H1 (cell line): ENCODE results near the gene CAV3. TPM values are rescaled to one million over a fixed set of nuclear protein-coding genes. Genes with fewer than 3 reads are reported as not detected.

Experiments
- ASH2L ChIP-seq: fragments of 200-600, 300-600 bp; sonication (generic); IDR thresholded peaks from one replicate; pipeline ENCODE4 v1.7.1; 2017; ENCODE audit warnings: low read length
- CTBP2 ChIP-seq: IDR thresholded peaks from 2 replicates; pipeline ENCODE4 v1.7.0; 2011; ENCODE audit warnings: borderline replicate concordance, mild to moderate bottlenecking, moderate library complexity, mixed read lengths, low read length; ENCODE audit not compliant: insufficient read depth, insufficient read length
- GABPA ChIP-seq: IDR thresholded peaks from 2 replicates; pipeline ENCODE4 v1.6.1; 2011; ENCODE audit warnings: mild to moderate bottlenecking, low read length, moderate library complexity, borderline replicate concordance; ENCODE audit not compliant: insufficient read depth
- NANOG ChIP-seq: IDR thresholded peaks from 2 replicates; pipeline ENCODE4 v1.6.1; 2011; ENCODE audit warnings: low read length, low read depth, mild to moderate bottlenecking, inconsistent platforms; ENCODE audit not compliant: insufficient read depth, poor library complexity, severe bottlenecking
- NRF1 ChIP-seq: IDR thresholded peaks from 2 replicates; pipeline ENCODE4 v1.6.1; 2011; ENCODE audit warnings: mild to moderate bottlenecking, low read depth, low read length, improper control_type of control experiment
- polyA plus RNA-seq, 7 experiments: library from polyadenylated mRNA; depleted of rRNA in 3 of 7; stranded (reverse) in 5 of 7; unstranded in 2 of 7; fragments of >200 nt in 5 of 7; fragments of 200-250 nt in 2 of 7; gene quantifications; 1 replicate in 5 of 7; 2 replicates in 1 of 7; 4 replicates in 1 of 7; pipeline versions ENCODE4 v1.2.1 to v1.2.3, GENCODE V29; 2011 to 2013; ENCODE audit warnings: missing spikeins in 2 of 7, mixed read lengths in 2 of 7
- total RNA-seq: library from RNA; stranded (reverse); fragmentation: NEBNext Ultra II Directional; extraction: Animal tissue kit (Norgen Biotek cat#: 25700); gene quantifications from 2 replicates; pipeline ENCODE4 v1.2.1, GENCODE V29; 2021
- TF ChIP-seq, protein P1 (sequence below): IDR thresholded peaks from 2 replicates; pipeline ENCODE4 v1.6.1; 2011; ENCODE audit warnings: low read depth, mild to moderate bottlenecking, low read length; ENCODE audit not compliant: insufficient read depth
- TF ChIP-seq, protein P2 (sequence below): fragments of 300-600 bp; sonication (generic); IDR thresholded peaks from 2 replicates; pipeline ENCODE4 v1.7.1; 2012; ENCODE audit warnings: low read length, moderate library complexity, mild to moderate bottlenecking, inconsistent platforms; ENCODE audit not compliant: insufficient replicate concordance
- TF ChIP-seq, protein P3 (sequence below): IDR thresholded peaks from 2 replicates; pipeline ENCODE4 v1.6.1; 2012; ENCODE audit warnings: inconsistent platforms

CAV3 gene
- total and polyA plus RNA-seq, 2 of the 8 experiments (the other 6 are each of a cell fraction or from before 2014, with no cell fraction given), result not detected

DNA sequence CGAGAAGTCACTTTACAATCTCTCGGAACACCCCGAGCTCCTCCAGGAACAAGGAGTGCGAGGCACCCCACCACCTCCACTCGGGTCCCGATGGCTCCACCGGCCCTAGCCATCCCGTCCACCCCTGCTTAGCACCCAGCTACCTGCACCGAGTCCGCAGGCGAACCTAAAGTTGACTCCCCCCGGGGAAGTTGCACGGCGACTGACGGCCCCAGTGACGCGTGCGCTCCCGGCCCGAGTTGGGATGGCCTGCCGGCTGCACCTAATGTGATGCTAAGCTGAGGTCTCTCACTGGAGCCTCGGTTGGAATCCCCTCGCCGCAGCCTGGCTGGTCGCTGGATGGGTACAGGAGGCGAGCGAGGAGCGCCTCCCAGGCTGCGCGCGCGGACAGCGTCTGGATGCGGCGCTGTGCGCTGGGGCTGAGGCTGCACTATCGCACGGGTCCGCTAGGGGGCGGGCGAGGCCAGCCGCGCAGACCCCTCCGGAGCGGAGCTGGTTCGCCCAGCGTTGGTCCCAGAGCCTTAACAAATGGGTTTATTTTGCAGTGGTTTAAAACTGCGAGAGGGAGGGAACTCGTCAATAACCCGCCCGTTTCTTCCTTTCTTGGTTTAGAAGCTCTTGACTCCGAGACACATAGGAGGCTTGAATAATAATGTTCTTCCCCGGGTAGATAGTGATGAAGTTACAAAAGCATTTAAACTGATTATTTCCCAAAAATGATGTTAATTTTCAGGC lies 35.7 kb downstream of the CAV3 start, which contains the start of gene OXTR (continued):
- TF ChIP-seq NANOG (peak; percentile 1), CTBP2 (no peak), GABPA (peak; percentile 61; the same call in 1 of the 2 replicates), NRF1 (peak; percentile 41; the same call in 1 of the 2 replicates), ASH2L (peak; percentile 54)
- TF ChIP-seq, protein P1, sequence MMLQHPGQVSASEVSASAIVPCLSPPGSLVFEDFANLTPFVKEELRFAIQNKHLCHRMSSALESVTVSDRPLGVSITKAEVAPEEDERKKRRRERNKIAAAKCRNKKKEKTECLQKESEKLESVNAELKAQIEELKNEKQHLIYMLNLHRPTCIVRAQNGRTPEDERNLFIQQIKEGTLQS, result peak; percentile 20; the same call in 1 of the 2 replicates
- TF ChIP-seq, protein P2, sequence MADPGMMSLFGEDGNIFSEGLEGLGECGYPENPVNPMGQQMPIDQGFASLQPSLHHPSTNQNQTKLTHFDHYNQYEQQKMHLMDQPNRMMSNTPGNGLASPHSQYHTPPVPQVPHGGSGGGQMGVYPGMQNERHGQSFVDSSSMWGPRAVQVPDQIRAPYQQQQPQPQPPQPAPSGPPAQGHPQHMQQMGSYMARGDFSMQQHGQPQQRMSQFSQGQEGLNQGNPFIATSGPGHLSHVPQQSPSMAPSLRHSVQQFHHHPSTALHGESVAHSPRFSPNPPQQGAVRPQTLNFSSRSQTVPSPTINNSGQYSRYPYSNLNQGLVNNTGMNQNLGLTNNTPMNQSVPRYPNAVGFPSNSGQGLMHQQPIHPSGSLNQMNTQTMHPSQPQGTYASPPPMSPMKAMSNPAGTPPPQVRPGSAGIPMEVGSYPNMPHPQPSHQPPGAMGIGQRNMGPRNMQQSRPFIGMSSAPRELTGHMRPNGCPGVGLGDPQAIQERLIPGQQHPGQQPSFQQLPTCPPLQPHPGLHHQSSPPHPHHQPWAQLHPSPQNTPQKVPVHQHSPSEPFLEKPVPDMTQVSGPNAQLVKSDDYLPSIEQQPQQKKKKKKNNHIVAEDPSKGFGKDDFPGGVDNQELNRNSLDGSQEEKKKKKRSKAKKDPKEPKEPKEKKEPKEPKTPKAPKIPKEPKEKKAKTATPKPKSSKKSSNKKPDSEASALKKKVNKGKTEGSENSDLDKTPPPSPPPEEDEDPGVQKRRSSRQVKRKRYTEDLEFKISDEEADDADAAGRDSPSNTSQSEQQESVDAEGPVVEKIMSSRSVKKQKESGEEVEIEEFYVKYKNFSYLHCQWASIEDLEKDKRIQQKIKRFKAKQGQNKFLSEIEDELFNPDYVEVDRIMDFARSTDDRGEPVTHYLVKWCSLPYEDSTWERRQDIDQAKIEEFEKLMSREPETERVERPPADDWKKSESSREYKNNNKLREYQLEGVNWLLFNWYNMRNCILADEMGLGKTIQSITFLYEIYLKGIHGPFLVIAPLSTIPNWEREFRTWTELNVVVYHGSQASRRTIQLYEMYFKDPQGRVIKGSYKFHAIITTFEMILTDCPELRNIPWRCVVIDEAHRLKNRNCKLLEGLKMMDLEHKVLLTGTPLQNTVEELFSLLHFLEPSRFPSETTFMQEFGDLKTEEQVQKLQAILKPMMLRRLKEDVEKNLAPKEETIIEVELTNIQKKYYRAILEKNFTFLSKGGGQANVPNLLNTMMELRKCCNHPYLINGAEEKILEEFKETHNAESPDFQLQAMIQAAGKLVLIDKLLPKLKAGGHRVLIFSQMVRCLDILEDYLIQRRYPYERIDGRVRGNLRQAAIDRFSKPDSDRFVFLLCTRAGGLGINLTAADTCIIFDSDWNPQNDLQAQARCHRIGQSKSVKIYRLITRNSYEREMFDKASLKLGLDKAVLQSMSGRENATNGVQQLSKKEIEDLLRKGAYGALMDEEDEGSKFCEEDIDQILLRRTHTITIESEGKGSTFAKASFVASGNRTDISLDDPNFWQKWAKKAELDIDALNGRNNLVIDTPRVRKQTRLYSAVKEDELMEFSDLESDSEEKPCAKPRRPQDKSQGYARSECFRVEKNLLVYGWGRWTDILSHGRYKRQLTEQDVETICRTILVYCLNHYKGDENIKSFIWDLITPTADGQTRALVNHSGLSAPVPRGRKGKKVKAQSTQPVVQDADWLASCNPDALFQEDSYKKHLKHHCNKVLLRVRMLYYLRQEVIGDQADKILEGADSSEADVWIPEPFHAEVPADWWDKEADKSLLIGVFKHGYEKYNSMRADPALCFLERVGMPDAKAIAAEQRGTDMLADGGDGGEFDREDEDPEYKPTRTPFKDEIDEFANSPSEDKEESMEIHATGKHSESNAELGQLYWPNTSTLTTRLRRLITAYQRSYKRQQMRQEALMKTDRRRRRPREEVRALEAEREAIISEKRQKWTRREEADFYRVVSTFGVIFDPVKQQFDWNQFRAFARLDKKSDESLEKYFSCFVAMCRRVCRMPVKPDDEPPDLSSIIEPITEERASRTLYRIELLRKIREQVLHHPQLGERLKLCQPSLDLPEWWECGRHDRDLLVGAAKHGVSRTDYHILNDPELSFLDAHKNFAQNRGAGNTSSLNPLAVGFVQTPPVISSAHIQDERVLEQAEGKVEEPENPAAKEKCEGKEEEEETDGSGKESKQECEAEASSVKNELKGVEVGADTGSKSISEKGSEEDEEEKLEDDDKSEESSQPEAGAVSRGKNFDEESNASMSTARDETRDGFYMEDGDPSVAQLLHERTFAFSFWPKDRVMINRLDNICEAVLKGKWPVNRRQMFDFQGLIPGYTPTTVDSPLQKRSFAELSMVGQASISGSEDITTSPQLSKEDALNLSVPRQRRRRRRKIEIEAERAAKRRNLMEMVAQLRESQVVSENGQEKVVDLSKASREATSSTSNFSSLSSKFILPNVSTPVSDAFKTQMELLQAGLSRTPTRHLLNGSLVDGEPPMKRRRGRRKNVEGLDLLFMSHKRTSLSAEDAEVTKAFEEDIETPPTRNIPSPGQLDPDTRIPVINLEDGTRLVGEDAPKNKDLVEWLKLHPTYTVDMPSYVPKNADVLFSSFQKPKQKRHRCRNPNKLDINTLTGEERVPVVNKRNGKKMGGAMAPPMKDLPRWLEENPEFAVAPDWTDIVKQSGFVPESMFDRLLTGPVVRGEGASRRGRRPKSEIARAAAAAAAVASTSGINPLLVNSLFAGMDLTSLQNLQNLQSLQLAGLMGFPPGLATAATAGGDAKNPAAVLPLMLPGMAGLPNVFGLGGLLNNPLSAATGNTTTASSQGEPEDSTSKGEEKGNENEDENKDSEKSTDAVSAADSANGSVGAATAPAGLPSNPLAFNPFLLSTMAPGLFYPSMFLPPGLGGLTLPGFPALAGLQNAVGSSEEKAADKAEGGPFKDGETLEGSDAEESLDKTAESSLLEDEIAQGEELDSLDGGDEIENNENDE, result peak; percentile 16
- TF ChIP-seq, protein P3, sequence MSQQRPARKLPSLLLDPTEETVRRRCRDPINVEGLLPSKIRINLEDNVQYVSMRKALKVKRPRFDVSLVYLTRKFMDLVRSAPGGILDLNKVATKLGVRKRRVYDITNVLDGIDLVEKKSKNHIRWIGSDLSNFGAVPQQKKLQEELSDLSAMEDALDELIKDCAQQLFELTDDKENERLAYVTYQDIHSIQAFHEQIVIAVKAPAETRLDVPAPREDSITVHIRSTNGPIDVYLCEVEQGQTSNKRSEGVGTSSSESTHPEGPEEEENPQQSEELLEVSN, result peak; percentile 33; the same call in 1 of the 2 replicates
